ENCODE measurements around the gene FAM76B.
A peak's percentile ranks its signal among the peaks of the same experiment; 100 is the strongest.

Gene FAM76B

DNA sequence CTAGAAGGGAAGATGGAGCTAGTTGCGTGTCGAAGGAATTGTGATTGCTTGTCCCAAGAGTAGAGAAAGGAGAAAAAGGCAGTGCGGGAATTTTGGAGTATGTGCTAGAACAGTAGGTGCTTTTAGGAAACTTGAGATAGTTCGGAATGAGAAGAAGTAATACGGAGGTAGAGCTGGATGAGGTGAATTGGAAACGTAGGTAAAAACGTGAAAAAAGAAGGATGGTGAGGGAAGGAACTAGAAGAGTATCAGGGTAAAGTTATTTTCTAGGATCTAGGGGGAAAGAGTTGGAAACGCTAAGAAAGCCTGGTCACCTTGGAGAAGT is 2.1 kb upstream of the FAM76B start:
- no peak for DNase-seq

DNA sequence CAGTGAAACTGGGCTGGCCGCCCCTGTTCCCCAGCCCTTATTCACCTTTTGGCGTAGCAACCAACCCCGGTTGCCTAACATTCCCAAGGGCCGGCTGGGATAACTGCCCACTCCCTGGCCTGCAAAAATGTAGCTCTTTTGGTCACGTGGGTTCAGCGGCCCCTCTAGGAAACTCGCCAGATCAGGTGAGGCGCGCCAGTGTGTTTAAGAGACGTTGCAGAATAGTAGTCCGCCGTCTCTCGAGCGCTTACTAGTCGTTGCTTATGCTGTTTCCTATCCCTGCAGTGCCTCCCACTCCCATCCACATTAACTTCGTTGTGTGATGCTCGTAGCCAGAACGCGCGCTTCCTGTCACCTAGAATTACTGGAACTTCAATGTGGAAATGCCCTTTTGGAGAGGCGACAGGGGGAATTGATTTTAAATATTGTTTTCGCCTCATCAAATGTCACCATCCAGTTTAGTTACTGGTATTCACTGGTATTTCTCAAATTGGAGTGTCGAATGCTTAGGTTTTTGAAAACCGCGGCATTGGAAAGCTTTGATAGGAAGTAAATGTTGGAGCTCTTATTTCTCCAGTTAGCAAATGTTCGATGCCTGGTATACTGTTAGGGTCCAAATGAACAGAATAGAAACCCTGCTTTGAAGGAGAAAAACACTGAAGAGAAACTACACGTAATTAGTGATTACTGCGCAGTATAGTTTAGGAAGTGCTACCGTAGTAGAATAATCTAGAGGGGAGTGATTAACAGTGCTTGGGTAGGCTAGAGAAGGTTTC is 1.5 kb upstream of the FAM76B start:
- no peak for DNase-seq

DNA sequence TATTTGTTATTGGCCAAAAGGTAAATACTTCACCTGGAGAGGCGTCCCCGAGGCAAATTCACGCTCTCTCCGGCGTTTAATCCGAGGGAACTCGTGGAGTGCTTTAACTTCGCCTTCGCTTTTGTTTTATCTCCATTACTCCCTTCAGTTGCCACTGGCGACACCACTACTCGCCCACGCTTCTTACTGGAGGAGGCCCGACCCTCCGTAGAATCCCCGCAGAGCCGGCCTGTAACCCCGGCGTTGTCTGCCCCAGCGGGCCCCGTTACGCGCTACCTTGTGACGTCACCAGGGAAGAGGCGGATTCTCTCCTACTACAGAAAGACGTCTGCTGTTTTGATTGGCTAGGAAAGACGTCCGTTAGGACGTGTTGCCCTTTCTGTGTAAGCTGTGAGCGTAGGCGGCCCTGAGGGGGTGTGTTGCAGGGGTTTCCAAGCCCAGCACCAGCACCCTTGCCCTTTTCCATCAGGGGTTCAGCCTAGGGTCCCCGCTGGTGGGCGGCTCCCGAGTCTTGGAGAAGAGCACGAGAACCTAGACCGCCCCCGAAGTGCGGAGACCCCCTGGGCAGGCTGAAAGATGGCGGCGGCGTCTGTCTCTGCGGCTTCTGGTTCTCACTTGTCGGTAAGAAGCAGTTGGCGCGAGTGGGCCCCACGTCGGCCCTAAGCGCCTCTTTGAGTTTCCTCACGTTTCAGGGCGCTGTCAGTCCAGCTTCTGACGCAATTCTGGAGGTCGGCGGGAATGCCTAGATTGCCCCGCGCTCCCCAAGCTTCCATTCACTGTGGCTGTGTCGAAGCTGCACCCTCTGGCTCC is 746 bp upstream of the FAM76B start, which contains the start of gene CEP57:
Gene CEP57 (plus strand): TSS at position 376 of the 810 bp plus-strand sequence. CDS start 201 bp downstream, at position 577.
- DNase-seq = peak; percentile 98

DNA sequence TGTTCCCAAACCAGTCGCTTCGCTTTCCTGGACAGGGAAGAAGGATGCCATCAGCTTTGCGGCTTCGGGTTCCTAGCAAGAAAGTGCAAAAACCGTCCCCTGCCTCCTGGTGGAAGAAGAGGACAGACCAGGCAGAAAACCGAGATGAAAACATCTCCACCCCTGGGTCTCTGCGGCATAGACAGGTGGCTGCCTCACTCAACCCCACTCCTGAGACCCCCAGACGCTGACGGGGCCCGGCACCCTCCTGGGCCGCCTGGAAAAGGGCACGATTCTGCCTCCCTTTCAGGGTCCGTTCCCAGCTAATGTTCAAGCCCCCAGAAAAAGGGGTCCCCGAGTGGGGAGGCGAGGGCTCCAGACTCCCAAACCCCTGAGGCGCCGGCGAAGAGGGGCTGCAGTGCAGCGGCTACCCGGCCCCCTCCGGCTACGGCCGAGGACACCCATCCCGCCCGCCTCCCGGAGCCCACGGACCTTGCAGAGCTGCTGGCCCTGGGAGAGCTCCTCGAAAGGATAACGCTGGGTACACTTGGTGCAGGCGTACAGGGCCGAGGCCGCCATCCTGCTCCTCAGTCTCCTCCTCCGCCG is 569 bp downstream of the FAM76B start:
- DNase-seq = no peak

DNA sequence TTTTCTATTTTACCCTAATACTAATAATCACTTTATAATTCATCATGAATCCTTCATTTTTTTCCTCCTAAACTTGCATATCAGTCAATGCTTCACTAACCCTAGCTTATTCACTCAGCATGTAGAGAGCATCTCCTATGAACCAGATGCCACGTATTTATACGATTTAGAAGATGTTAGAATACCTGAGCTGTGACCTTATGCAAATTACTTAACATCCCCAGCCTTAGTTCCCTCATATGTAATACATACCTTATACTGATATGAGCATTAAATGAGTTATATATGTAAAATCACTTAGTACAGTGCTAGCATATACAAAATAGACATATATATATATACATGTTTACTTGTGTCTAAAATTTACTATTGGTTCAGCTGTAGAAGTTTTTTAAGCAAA is 9.0 kb downstream of the FAM76B start:
- DNase-seq = no peak

DNA sequence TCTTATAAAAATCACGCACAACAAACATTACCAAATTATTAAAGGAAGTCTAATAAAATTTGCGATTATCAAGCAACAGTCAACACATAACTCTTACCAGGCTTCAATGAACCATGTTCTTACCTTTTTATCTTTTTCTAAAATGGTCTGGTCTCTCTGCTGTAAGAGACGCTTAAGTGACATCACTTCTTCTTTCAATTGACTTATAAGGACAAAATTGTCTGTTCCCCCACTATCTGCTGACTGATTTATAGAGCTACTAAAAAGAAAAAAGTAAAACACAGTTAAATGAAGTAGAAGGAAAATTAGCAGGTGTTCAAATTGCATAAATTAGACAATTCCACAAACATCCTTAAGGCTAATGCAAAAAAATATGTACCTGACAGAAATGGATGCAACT is 10.9 kb downstream of the FAM76B start:
- no peak for DNase-seq

DNA sequence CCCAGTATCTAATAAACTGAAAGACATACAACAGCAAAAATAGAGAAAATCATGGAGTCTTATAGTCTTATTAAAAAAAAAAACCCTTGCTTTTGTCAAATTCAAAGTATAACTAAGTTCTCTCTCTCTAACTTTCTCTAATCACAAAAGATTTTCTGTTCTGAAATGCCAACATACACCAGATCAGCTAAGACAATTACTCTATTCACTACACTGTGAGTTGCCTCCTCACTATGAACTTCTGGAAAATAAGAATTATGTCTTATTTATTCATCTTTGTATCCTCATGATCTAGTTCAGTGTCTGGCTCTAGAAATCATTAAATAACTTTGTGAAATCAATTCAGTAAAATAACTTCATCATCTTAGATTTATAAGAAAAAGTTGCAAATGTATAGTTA is 12.7 kb downstream of the FAM76B start:
- no peak for DNase-seq

DNA sequence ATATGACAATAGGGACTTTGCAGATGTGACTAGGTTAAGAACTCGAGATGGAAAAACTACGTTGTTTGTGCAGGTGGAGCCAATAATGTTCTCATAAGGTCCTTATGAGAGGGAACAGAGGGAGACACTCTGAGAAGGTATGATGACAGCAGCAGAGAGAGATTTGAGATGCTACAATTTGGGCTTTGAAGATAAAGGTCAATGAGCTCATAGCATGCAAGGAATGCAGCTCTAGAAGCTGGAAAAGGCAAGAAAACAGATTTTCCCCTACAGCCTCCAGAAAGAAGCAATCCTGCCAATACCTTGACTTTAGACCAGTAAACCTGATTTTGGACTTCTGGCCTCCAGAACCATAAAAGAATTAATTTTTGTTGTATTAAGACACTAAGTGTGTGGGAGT is 21.1 kb downstream of the FAM76B start:
- DNase-seq = no peak

DNA sequence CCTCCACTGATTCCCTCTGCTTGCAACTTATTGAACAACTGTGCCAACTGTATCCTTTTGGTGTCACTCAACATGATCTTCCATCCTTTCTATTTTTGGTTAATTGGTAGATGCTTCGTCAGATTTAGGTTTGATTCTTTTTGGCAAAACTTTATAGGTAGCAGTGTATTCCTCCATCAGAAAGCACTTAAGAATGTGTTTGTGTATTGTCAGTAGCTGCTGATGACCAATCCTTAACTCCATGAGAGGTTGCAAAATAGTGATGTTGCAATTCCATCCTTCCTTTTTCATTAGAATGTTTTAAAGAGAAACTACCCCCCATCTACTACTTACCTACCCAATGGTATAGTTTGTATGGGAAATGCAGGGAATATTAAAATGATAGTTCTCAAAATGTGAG is 22.1 kb downstream of the FAM76B start:
- DNase-seq = no peak

DNA sequence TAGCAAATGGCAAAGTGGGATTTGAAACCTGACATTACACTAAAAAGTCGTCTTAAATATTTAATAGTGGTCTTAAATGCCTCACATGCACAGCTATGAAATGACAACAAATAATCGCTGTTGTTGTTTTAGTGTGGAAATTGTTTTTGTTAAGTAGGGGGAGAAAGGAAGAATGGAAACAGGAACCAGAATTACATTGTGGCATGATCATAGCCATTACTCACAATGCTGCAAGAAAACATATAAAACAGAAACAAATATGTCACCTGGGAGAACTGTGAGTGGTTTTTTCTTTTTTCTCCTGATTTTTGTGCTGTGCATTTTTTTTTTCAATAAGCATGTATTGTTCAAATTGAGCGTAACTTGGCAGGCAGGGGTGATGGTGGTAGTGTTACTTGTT is 22.9 kb downstream of the FAM76B start:
- no peak for DNase-seq

DNA sequence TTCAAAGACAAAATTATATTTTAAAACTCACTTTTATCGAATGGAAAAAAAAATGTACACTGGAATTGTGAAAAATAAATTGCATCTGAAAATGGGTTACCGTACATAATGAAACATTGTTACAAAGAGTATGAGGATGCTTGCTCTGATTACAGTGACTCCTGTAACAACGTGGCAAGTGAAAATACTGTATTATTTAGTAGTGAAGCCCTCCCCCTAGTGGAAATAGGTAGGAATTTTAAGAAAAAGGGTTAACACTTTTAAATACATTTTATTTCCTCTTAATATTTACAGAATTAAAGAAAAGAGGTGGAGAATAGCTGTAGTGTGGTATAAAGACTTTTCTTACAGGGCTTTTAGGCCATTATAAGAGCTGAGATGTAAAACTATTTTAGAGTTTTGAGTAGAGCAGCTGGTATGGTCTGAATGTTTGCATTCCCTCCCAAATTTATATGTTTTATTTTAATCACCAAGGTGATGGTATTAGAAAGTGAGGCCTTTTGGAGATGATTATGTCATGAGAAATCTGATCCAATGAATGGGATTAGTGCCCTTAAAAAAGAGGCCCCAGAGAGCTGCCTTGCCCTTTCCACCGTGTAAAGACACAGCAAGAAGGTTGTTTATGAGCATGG is 25.2 kb downstream of the FAM76B start:
- DNase-seq = no peak

DNA sequence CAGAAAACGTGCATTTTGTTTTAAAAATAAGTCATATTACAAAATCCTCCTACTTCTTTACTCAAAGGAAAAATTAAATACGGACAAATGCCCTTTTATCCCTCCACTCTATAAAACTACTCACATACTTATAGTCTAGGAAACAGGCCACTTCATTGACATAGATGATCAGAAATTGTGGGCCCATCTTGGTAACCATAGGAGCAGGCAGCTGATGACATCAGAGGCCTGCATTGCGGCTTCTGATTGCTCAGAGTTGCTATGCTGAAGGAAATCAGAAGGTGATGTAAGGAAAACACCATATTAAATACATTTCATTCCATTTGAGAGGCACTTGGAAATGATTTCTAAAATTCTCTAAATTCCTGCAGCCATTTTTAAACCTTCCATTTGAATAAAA is 27.0 kb downstream of the FAM76B start:
- DNase-seq = no peak

DNA sequence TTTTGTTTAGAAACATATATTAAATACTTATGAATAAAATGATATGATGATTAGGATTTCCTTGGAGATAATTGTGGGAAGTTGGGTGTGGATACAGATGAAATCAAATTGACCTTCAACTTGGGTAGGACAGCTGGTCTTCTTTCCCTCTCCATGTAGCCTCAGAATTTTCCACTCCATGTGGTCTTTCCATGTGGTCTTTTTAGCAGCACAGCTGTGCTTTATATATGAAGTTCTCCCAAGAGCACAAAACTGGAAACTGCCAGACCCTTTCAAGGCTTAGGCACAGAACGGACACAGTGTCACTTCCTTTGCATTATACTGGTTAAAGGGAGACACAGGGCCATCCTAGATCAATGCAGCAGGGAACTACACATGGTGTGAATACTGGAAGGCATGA is 28.6 kb downstream of the FAM76B start:
- DNase-seq = no peak

DNA sequence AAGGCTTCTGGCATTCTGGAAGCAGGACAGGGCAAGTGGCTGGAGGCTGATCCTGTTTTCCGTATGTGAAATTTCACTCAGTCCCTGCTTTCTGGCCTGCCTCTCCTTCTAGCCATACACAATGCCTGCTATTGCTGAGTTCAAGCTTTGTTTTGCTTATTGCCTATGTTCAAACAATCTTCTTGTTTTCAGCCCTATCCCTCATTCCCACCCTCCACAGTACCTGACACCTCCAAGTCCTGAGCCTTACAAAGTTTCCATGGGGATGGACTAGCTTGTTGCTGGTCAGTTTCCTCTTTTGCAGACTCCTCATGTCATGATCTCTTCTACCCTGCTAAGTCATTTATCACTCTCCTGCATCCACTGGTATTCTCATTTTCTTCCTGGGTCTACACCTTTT is 38.1 kb downstream of the FAM76B start:
- DNase-seq = no peak

DNA sequence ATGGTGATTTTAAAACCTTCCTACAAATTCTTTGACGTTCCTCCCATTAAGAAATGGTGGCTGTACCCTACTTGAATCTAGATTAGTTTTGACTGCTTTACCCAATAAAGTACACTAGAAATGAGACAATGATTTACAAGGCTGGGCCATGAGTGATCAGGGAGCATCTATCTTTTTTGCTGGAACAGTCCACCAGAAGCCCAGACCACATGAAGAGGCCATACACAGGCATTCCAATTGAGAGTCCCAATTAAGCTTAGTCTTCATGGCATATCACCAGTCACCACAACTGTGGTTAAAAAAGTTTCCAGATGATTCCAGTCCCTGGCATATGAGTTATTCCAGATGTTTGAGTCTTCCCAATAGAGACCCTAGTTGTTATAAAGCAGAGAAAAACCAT is 39.5 kb downstream of the FAM76B start:
- no peak for DNase-seq

DNA sequence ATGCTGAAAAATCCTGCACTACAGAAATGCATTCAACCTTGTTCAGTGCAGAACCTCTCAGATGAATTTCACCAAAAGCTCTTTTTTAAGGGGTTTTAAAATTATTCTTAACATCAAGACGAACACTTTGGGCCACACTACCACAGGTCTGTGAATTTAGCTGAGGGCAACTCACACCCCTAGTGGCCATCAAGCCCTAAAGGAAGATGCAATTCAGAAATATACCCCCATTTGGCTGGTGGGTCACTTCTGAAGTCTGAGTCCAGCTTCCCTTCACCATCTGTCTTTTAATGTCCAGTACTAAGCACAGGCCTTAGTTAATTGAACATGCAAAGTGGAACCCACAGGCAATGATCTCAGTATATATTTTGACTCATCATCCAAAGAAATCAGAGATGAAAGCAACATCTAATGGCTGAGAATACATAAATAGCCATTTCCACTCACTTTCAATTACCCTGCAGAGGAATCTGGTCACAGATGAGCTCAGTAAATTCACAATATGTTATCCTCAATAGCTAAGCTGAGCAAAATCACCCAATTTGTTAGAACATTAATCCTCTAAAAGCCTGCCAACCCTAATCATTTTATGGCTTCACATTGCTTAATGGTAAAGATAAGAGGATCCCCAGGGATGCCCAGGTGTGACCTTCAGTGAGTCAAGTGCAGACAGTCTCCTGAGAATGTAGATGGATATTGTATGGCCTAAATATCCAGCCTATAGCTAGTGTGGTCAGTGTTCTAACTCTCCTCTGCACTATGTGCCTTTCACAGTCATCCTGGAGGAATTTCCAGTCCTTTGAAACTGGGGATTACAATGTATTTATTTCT is 50.3 kb downstream of the FAM76B start:
- no peak for DNase-seq

DNA sequence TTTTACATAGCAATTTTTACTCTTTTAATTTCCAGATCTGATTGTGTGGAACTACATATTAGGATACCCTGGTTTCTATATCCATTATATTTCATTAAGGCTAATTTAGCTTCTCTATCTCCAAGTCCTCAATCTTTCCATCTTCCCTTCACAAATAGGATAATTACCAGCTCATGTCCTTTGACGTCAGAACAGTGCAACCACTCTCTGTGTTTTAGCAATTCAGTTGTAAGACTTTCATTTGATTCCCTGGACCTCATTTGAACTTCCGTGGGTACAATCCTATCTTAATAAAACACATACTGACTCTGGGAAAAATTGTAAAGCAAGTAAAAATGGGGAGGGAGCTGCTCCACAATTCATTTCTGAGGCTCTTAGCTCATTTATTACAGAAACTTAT is 52.8 kb downstream of the FAM76B start:
- no peak for DNase-seq

DNA sequence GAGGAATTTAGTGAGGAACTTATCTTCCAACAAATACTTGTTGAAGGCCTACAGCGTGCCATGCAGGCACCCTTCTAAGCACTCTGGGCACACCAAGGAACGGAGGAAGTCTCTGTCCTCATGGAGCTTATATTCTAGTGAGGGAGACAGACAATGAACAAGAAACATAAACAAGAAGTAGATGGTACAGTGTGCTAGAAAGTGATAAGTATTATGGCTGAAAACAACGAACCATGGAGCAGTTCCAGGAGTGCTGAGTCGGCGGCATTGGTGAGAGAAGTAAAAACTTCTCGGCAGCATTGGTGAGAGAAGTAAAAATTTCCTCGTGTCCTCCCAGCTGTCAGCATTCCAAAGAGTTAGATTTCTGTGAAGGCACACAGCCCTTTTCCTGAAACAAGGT is 53.2 kb downstream of the FAM76B start:
- no peak for DNase-seq

DNA sequence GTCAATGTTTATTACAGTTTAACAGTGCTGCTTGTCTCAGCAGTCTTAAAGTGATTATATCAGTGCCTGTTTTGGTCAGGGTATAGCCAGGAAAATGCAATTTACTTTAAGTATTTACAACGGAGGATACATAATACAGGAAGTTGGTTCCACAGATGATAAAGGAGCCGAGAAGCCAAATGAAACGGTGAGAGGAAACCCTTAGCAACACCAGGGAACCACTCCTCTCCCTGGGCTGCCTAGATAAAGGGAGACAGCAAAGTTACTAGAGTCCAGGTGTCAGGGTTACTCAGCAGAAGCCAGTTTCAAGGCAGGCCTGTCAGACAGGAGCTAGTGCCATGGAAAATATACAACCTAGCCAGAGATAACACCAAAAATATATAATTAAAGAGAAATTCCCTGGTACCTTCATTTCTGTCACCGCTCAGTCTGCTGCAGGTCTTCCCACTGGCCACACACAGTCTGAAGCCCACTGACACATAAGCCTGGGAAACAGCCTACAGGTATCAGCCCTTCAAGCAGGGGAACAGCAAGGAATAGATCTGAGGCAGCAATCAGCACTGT is 55.5 kb downstream of the FAM76B start:
- no peak for DNase-seq

DNA sequence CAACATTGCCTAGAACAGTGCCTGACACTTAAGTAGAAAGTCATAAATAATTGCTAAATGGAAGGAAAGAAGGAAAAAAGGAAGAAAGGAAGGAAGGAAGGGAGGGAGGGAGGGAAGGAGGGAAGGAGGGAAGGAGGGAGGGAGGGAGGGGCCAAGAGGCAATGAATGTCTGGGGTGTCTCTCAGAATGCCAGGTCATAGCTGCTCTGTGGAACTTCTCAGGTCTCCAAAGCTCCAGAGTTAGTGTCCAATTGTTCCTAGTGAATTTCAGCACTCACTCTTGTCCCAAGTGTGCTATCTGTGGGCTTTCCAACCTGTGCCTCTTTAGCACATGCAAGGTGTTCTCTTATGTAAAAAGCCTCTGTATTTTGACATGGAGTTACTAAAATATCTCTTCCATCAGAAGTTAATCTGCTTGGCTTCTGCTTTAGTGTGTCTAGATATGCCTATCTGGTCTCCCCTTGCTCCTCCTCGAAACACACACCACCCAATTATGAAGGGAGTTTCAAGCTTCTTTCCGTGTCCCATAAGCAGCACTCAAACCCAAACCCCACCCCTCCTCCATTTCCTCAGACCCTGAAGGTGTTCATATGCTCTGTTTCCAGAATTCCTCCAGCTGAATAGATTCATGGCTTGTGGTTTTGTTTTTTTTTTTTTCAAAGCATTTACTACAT is 56.5 kb downstream of the FAM76B start:
- no peak for DNase-seq

DNA sequence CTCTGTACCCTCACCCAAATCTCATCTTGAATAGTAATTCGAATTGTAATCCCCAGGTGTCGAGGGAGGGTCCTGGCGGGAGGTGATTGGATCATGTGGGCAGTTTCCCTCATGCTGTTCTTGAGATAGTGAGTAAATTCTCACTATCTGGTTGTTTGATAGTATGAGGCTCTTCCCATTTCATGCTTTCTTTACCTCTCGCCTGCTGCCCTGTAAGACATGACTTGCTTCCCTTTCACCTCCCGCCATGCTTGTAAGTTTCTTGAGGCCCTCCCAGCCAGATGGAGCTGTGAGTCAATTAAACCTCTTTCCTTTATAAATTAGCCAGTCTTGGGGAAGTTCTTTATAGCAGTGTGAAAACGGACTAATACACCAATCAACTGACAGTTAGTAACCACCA is 60.1 kb downstream of the FAM76B start:
- no peak for DNase-seq

DNA sequence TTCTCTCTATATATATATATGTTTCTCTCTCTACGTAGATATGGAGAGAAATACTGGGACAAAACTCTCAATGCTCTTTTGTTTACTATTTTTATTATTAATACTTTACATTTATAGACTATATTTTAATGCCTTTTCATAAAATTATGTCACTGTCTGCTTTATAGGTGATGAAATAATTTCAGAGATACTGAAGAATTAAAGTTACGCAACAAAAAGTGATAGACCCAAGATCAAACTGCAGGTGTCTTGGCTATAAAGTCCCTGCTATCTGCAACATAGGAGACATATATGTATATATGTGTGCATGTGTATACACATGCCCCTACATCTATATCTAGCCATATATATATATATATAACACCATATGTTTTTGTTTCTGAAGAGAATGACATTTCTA is 60.8 kb downstream of the FAM76B start:
- no peak for DNase-seq

Data from retina (tissue), 1 donor.